Stimulated activated CD8-positive, alpha-beta memory T cell treated with anti-CD3 and anti-CD28 coated beads, Interleukin-4, amount 100 ng/mL, for 4 hours (primary cell): ENCODE data around the gene CGB1.
"Not testable (repeated sequence)": the region's sequence is repeated elsewhere in the genome, so short reads cannot be mapped to it uniquely, and the experiment has no call there.

ENCODE experiments used
- DNase-seq, 2 donors: peaks; one replicate each; pipeline ENCODE4 v3.0.0-alpha.2; 2020; ENCODE audit warnings: low read depth in 2 of 2, low spot score in 1 of 2

CGB1 gene

GRCh38 chr19:49036815-49037214, at the start of gene CGB1:
Gene CGB1 (minus strand): TSS chr19:49036895. CDS start chr19:49036711, 184 bp downstream.
- not testable (repeated sequence) for DNase-seq

GRCh38 chr19:49086296-49086695, 49.6 kb upstream of the CGB1 start:
- no peak for DNase-seq

DNA sequence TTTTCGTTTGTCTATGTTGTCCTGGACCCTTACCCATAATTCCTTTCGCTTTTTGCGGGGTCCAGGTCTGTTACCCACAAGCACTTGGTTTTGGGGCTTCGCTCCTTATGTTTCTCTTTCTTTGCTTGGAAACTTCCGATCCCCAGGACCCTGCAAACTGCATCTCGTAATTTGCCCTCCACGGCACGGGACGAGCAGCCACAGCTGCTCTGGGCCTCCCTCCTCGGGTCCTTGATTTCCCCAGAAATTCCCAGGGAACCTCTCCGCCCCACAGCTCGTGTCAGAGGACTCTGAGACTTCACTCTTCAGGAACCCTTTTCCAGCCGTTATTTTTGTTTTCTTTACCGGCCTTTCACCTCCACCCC, 49.2 kb upstream of the CGB1 start:
- DNase-seq, result no peak

DNA sequence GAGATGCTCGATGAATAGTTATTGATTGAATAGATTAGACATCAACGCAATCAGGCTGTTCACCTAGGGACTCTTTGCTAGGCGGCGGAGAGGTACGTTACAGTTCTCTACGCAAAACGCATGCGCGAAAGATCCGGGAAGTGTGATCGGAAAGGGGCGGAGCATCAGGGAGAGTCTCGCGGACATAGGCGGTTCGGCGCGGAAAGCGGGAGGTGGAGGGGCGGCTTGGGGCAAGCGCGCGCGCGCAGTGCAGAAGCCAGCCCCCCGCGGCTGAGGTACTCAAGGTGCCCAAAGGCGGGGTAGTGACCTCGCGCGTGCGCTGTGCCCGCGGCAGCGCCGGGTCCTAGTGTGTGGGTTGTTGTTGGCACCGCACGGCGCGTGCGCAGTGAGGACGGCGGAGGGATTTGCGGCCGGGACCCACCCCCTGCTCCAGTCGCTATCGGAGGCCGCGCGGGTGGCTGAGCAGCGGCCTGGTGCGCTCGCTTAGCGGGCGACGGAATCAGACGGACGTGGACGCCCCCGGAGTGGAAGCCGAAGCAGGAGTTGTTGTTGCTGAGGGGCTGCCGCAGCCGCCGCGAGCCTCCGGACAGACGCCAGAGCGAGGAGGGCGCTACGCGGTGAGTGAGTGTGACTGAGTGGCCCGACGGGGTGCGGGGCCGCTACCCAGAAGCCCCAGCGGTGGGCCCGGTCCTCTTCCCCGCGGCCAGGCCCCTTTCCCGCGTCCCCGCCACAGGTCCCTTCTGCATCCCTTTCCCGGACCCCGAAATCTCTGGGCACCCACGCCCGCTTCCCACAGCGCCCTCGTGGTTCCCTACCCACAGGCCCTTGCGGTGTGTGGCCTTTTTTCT, 48.5 kb upstream of the CGB1 start, which contains the start of gene SNRNP70:
SNRNP70 (plus strand) TSS at position 432 of the 848 bp plus-strand sequence. CDS start 964 bp downstream, outside the sequence.
- DNase-seq, result peak; percentile 94 to 99

GRCh38 chr19:49084206-49085019, 47.7 kb upstream of the CGB1 start:
- no peak for DNase-seq

- no peak for DNase-seq
Measured at GRCh38 chr19:49081273-49081672, 44.6 kb upstream of the CGB1 start.

DNA sequence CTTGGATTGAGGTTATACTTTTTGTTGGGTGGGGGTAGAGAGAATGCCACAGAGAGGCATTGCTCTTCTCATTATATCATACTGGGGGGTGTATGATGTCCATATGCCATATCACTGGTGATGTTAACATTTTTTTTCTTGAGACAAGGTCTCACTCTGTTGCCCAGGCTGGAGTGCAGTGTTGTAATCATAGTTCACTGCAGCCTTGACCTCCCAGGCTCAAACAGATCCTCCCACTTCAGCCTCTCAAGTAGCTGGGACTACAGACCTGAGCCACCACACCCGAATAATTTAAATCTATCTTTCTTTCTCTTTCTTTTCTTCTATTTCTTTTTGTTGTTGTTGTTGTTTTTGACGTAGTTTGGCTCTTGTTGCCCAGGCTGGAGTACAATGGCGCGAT, 43.7 kb upstream of the CGB1 start:
- DNase-seq, result no peak

DNA sequence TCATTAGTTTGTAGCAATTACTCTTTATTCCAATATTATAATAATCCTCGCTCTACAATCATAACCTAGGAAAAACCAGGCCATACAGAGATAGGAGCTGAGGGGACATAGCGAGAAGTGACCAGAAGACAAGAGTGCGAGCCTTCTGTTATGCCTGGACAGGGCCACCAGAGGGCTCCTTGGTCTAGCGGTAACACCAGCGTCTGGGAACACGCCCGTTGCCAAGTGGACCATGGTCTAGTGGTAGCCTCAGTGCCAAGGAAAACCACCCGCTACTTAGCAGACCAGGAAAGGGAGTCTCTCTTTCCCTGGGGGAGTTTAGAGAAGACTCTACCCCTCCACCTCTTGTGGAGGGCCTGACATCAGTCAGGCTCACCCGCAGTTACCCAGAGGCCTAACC, 38.2 kb upstream of the CGB1 start:
- DNase-seq, result not testable (repeated sequence)

GRCh38 chr19:49073514-49074378, 37.1 kb upstream of the CGB1 start:
- DNase-seq, result no peak

- no peak for DNase-seq
Measured at GRCh38 chr19:49071860-49072547, 35.3 kb upstream of the CGB1 start.

GRCh38 chr19:49070416-49070815, 33.7 kb upstream of the CGB1 start:
- no peak for DNase-seq

DNA sequence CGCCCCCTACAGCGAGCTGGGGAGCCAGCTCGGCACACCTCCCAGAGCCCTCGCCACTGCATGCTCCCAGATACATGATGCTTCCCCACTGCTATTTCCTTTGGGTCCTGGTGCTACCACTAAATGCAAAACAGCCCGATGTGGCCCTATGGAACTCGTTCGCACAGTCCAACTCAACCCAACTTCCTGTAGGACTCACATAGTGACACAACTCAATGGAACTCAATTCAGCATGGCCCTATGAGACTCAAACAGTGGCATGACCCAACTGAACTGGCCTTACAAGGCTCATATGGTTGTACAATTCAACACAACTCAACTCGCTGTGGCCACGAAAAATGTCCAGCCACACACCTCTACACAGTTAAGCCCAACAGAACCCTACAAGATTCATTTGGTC, 32.3 kb upstream of the CGB1 start:
- DNase-seq, result no peak

GRCh38 chr19:49067554-49067953, 30.9 kb upstream of the CGB1 start:
- DNase-seq, result no peak

DNA sequence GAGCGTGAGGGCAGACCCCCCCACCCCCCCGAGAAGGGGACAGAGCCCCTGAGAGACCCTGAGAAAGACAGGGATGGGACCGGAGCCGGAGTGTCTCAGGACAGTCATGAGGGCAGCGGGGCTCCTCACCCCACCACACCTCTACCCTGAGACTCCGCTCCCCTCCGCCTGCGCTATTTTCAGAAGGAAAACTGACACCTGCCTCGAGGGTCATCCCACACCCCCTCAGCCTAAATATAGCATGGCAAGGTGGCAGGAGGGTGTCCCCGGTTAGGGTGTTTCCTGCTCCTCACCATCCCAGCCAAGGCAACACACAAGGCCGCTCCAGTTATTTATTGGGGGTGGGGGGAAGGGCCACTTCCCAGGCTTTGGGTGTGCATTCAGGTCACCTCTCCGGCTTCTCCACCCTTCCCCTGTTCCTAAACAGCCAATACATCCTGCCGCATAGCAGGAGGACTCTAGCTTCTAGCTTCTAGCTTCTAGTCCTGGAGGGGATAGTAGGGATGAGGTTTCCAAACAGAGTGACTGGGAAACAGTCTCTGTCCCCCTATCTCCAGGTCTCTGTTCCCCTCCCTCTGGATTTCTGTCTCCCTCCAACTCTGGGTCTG, 29.3 kb upstream of the CGB1 start:
- no peak for DNase-seq

GRCh38 chr19:49064768-49065611, 28.3 kb upstream of the CGB1 start, which contains the start of gene NTF4:
Gene NTF4 (minus strand): TSS chr19:49064818. CDS start chr19:49061997, 2,821 bp downstream.
- no peak for DNase-seq

GRCh38 chr19:49064029-49064629, 27.4 kb upstream of the CGB1 start:
- DNase-seq, result no peak

GRCh38 chr19:49061445-49061844, 24.8 kb upstream of the CGB1 start:
- no peak for DNase-seq

- no peak for DNase-seq
Measured at GRCh38 chr19:49061000-49061399, 24.3 kb upstream of the CGB1 start.

DNA sequence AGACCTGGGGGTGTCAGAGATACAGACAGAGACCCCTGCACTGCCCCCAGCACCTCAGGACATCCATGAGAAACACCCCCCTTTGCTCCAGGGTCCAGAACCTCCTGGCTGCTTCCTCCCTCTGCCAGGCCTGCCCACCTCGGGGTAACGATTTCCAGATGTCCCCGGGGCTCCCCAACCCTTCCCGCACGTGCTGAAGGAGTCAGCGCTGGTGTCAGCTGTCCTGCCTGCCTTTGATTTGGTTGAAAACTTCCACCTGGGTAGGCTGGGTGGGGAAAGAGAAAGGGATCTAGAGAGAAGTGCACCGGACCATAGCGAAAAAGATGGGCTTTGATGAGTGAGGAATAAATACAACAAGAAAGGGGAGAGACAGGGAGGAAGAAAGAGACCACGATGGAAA, 22.4 kb upstream of the CGB1 start:
- no peak for DNase-seq
